Peyer's patch (tissue), 4 donors: ENCODE results near the gene TRIM24.

Experiments
- POLR2A ChIP-seq, 2 donors: fragments of 450-650 bp; IDR thresholded peaks; one replicate each; pipeline ENCODE4 v1.5.1; 2017; ENCODE audit warnings: antibody characterized with exemption in 2 of 2, mild to moderate bottlenecking in 2 of 2, moderate library complexity in 2 of 2
- TF ChIP-seq, protein P1 (sequence below), 6 experiments: fragments of 450-650 bp in 4 of 6; fragments of 200-600 bp in 2 of 6; sonication (generic) in 1 of 6; IDR thresholded peaks; one replicate each; pipeline ENCODE4 v1.5.1; 2017 to 2019; ENCODE audit warnings: antibody characterized with exemption in 6 of 6, mild to moderate bottlenecking in 3 of 6, moderate library complexity in 1 of 6

- TF ChIP-seq, protein P1, sequence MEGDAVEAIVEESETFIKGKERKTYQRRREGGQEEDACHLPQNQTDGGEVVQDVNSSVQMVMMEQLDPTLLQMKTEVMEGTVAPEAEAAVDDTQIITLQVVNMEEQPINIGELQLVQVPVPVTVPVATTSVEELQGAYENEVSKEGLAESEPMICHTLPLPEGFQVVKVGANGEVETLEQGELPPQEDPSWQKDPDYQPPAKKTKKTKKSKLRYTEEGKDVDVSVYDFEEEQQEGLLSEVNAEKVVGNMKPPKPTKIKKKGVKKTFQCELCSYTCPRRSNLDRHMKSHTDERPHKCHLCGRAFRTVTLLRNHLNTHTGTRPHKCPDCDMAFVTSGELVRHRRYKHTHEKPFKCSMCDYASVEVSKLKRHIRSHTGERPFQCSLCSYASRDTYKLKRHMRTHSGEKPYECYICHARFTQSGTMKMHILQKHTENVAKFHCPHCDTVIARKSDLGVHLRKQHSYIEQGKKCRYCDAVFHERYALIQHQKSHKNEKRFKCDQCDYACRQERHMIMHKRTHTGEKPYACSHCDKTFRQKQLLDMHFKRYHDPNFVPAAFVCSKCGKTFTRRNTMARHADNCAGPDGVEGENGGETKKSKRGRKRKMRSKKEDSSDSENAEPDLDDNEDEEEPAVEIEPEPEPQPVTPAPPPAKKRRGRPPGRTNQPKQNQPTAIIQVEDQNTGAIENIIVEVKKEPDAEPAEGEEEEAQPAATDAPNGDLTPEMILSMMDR (IDR thresholded peaks at IDR 0.05), result no peak
- TF ChIP-seq POLR2A (IDR thresholded peaks at IDR 0.05), result no peak
Measured at GRCh38 chr7:138440460-138440859, 19.6 kb upstream of the TRIM24 start.
